WTC11 (cell line): ENCODE results near the gene CTSE. TPM values are rescaled to one million over a fixed set of nuclear protein-coding genes. Genes with fewer than 3 reads are reported as not detected.

Source experiments
- ATAC-seq: fragments of 200-7000 bp; cut with Tn5 transposase; 2 replicates; pipeline ENCODE4 v1.10.0; 2021; ENCODE audit warnings: mild to moderate bottlenecking, moderate library complexity
- CTCF ChIA-PET: fragments of 300-600 bp; sonication (Branson Sonifier 250); formaldehyde crosslinking; loops from one replicate; lab custom pipeline; 2021; ENCODE audit warnings: antibody characterized with exemption; lab: Charles Lee
- POLR2A ChIA-PET: fragments of 350-600 bp; sonication (Branson Sonifier 250); formaldehyde crosslinking; loops from one replicate; lab custom pipeline; 2021; ENCODE audit warnings: antibody characterized with exemption; lab: Charles Lee
- DNase-seq: peaks from one replicate; pipeline ENCODE4 v3.0.0; 2021; ENCODE audit warnings: low spot score
- H3K27ac Mint-ChIP-seq: 2 replicates; pipeline ENCODE4 v1.8.0; 2021; ENCODE audit warnings: mixed read lengths
- H3K27me3 Mint-ChIP-seq: 2 replicates; pipeline ENCODE4 v1.8.0; 2021; ENCODE audit warnings: low read depth, mild to moderate bottlenecking, moderate library complexity, mixed read lengths
- H3K36me3 Mint-ChIP-seq: 2 replicates; pipeline ENCODE4 v1.8.0; 2021; ENCODE audit warnings: mixed read lengths
- H3K4me1 Mint-ChIP-seq: 2 replicates; pipeline ENCODE4 v1.8.0; 2022; ENCODE audit warnings: mixed read lengths
- H3K4me3 Mint-ChIP-seq: 2 replicates; pipeline ENCODE4 v1.8.0; 2021; ENCODE audit warnings: mild to moderate bottlenecking, moderate library complexity, mixed read lengths
- H3K9me3 Mint-ChIP-seq: 2 replicates; pipeline ENCODE4 v1.8.0; 2021; ENCODE audit warnings: mixed read lengths
- EMX1 ChIP-seq: fragments of 250-450 bp; sonication (Bioruptor Pico); IDR thresholded peaks from 2 replicates; pipeline ENCODE4 v1.8.0; 2021; ENCODE audit warnings: mild to moderate bottlenecking
- GABPB1 ChIP-seq: sonication (generic); formaldehyde crosslinking; IDR thresholded peaks from 2 replicates; pipeline ENCODE4 v1.8.1; 2023; ENCODE audit warnings: mild to moderate bottlenecking, missing genetic modification reagents
- IRF1 ChIP-seq: sonication (generic); formaldehyde crosslinking; IDR thresholded peaks from 2 replicates; pipeline ENCODE4 v1.8.0; 2023; ENCODE audit warnings: missing genetic modification reagents
- JUN ChIP-seq: sonication (generic); formaldehyde crosslinking; IDR thresholded peaks from 2 replicates; pipeline ENCODE4 v1.8.0; 2023; ENCODE audit warnings: mild to moderate bottlenecking, missing genetic modification reagents
- KAT7 ChIP-seq: sonication (generic); formaldehyde crosslinking; IDR thresholded peaks from 2 replicates; pipeline ENCODE4 v1.8.1; 2023; ENCODE audit warnings: missing genetic modification reagents, mild to moderate bottlenecking, borderline replicate concordance
- MXD4 ChIP-seq: fragments of 250-450 bp; sonication (Bioruptor Pico); IDR thresholded peaks from 2 replicates; pipeline ENCODE4 v1.8.0; 2021; ENCODE audit warnings: mild to moderate bottlenecking, moderate library complexity, borderline replicate concordance
- NR1H2 ChIP-seq: sonication (generic); formaldehyde crosslinking; IDR thresholded peaks from 2 replicates; pipeline ENCODE4 v1.9.0; 2021; ENCODE audit warnings: mild to moderate bottlenecking, moderate library complexity, missing genetic modification reagents
- NR3C1 ChIP-seq: sonication (generic); formaldehyde crosslinking; conservative IDR thresholded peaks from 2 replicates; pipeline ENCODE4 v1.8.1; 2023; ENCODE audit warnings: low read depth, mild to moderate bottlenecking, missing genetic modification reagents
- RORB ChIP-seq: fragments of 250-450 bp; sonication (Bioruptor Pico); IDR thresholded peaks from 2 replicates; pipeline ENCODE4 v1.9.0; 2021; ENCODE audit warnings: mild to moderate bottlenecking
- SMAD3 ChIP-seq: sonication (generic); formaldehyde crosslinking; IDR thresholded peaks from 2 replicates; pipeline ENCODE4 v1.8.0; 2022; ENCODE audit warnings: missing genetic modification reagents, mild to moderate bottlenecking, borderline replicate concordance
- SMAD4 ChIP-seq: sonication (generic); formaldehyde crosslinking; IDR thresholded peaks from 2 replicates; pipeline ENCODE4 v1.8.0; 2022; ENCODE audit warnings: mild to moderate bottlenecking, missing genetic modification reagents
- STAT6 ChIP-seq: sonication (generic); formaldehyde crosslinking; conservative IDR thresholded peaks from 2 replicates; pipeline ENCODE4 v1.8.1; 2023; ENCODE audit warnings: mild to moderate bottlenecking, low read depth, missing genetic modification reagents, moderate library complexity
- USF2 ChIP-seq: sonication (generic); formaldehyde crosslinking; IDR thresholded peaks from 2 replicates; pipeline ENCODE4 v1.8.1; 2023; ENCODE audit warnings: mild to moderate bottlenecking, missing genetic modification reagents, moderate library complexity
- ZNF396 ChIP-seq: fragments of 250-450 bp; sonication (Bioruptor Pico); IDR thresholded peaks from 2 replicates; pipeline ENCODE4 v1.8.0; 2021; ENCODE audit warnings: mild to moderate bottlenecking, moderate library complexity, borderline replicate concordance
- ZNF416 ChIP-seq: fragments of 250-450 bp; sonication (Bioruptor Pico); IDR thresholded peaks from 2 replicates; pipeline ENCODE4 v1.9.0; 2021; ENCODE audit warnings: mild to moderate bottlenecking, inconsistent platforms
- ZNF423 ChIP-seq: fragments of 250-450 bp; sonication (Bioruptor Pico); IDR thresholded peaks from 2 replicates; pipeline ENCODE4 v2.1.2; 2022; ENCODE audit warnings: mild to moderate bottlenecking, moderate library complexity
- total RNA-seq: library from RNA; stranded (reverse); gene quantifications from 3 replicates; pipeline ENCODE4 v1.2.3, GENCODE V29; 2021
- TF ChIP-seq, protein P1 (sequence below): sonication (generic); formaldehyde crosslinking; IDR thresholded peaks from 2 replicates; pipeline ENCODE4 v1.8.1; 2023; ENCODE audit warnings: mild to moderate bottlenecking, missing genetic modification reagents
- TF ChIP-seq, protein P2 (sequence below): sonication (generic); formaldehyde crosslinking; IDR thresholded peaks from 2 replicates; pipeline ENCODE4 v1.8.1; 2022; ENCODE audit warnings: missing genetic modification reagents, borderline replicate concordance
- TF ChIP-seq, protein P3 (sequence below): sonication (generic); formaldehyde crosslinking; IDR thresholded peaks from 2 replicates; pipeline ENCODE4 v1.8.1; 2023; ENCODE audit warnings: mild to moderate bottlenecking, missing genetic modification reagents, borderline replicate concordance

The CTSE gene
- total RNA-seq, 1 experiment from 2014 or later = 0.17 TPM

- POLR2A ChIA-PET = no interaction called here
- TF ChIP-seq USF2 (CRISPR knock-in tag) (no peak), NR3C1 (CRISPR knock-in tag) (no peak), GABPB1 (CRISPR knock-in tag) (no peak), SMAD3 (CRISPR knock-in tag) (no peak), ZNF416 (no peak), ZNF396 (CRISPR knock-in tag) (no peak), JUN (no peak), IRF1 (CRISPR knock-in tag) (no peak), STAT6 (CRISPR knock-in tag) (no peak), RORB (no peak), ZNF423 (no peak)
- TF ChIP-seq, protein P1, sequence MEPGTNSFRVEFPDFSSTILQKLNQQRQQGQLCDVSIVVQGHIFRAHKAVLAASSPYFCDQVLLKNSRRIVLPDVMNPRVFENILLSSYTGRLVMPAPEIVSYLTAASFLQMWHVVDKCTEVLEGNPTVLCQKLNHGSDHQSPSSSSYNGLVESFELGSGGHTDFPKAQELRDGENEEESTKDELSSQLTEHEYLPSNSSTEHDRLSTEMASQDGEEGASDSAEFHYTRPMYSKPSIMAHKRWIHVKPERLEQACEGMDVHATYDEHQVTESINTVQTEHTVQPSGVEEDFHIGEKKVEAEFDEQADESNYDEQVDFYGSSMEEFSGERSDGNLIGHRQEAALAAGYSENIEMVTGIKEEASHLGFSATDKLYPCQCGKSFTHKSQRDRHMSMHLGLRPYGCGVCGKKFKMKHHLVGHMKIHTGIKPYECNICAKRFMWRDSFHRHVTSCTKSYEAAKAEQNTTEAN (CRISPR knock-in tag) = no peak
- TF ChIP-seq, protein P2, sequence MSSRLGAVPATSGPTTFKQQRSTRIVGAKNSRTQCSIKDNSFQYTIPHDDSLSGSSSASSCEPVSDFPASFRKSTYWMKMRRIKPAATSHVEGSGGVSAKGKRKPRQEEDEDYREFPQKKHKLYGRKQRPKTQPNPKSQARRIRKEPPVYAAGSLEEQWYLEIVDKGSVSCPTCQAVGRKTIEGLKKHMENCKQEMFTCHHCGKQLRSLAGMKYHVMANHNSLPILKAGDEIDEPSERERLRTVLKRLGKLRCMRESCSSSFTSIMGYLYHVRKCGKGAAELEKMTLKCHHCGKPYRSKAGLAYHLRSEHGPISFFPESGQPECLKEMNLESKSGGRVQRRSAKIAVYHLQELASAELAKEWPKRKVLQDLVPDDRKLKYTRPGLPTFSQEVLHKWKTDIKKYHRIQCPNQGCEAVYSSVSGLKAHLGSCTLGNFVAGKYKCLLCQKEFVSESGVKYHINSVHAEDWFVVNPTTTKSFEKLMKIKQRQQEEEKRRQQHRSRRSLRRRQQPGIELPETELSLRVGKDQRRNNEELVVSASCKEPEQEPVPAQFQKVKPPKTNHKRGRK (CRISPR knock-in tag) = no peak
- TF ChIP-seq, all 79 proteins: peak for 0
- H3K4me1 Mint-ChIP-seq = peaks cover 3% of the 10 kb centered on the region
- H3K27me3 Mint-ChIP-seq = peaks cover 3% of the 10 kb centered on the region; the same call in 1 of the 2 replicates
- peaks cover 2% of the 10 kb centered on the region; the same call in 1 of the 2 replicates for H3K36me3 Mint-ChIP-seq
- H3K9me3 Mint-ChIP-seq = peaks cover 23% of the 10 kb centered on the region
- CTCF ChIA-PET = interaction anchor here (1.2 kb wide), 1 partner anchor 52 kb away, joined by 3 read pairs; no protein-coding TSS in a partner anchor
- no peak overlapping the region for H3K4me3 Mint-ChIP-seq
- H3K27ac Mint-ChIP-seq = no peak overlapping the region
- ATAC-seq (no peak), DNase-seq (no peak)
Measured at GRCh38 chr1:205970486-205970885, 53.2 kb downstream of the CTSE start.

GRCh38 chr1:205969229-205969628 lies 54.5 kb downstream of the CTSE start:
- H3K36me3 Mint-ChIP-seq = no peaks in the 10 kb centered on the region
- H3K4me3 Mint-ChIP-seq = no peak overlapping the region
- no peak for DNase-seq
- H3K27me3 Mint-ChIP-seq = peaks cover 3% of the 10 kb centered on the region; the same call in 1 of the 2 replicates
- TF ChIP-seq SMAD4 = no peak
- TF ChIP-seq MXD4 (CRISPR knock-in tag) = no peak
- no peak for TF ChIP-seq EMX1
- no peak for TF ChIP-seq KAT7
- TF ChIP-seq, protein P3, sequence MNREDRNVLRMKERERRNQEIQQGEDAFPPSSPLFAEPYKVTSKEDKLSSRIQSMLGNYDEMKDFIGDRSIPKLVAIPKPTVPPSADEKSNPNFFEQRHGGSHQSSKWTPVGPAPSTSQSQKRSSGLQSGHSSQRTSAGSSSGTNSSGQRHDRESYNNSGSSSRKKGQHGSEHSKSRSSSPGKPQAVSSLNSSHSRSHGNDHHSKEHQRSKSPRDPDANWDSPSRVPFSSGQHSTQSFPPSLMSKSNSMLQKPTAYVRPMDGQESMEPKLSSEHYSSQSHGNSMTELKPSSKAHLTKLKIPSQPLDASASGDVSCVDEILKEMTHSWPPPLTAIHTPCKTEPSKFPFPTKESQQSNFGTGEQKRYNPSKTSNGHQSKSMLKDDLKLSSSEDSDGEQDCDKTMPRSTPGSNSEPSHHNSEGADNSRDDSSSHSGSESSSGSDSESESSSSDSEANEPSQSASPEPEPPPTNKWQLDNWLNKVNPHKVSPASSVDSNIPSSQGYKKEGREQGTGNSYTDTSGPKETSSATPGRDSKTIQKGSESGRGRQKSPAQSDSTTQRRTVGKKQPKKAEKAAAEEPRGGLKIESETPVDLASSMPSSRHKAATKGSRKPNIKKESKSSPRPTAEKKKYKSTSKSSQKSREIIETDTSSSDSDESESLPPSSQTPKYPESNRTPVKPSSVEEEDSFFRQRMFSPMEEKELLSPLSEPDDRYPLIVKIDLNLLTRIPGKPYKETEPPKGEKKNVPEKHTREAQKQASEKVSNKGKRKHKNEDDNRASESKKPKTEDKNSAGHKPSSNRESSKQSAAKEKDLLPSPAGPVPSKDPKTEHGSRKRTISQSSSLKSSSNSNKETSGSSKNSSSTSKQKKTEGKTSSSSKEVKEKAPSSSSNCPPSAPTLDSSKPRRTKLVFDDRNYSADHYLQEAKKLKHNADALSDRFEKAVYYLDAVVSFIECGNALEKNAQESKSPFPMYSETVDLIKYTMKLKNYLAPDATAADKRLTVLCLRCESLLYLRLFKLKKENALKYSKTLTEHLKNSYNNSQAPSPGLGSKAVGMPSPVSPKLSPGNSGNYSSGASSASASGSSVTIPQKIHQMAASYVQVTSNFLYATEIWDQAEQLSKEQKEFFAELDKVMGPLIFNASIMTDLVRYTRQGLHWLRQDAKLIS = no peak
- no peak for TF ChIP-seq NR1H2 (CRISPR knock-in tag)
- TF ChIP-seq, all 79 proteins: peak for 0
- ATAC-seq = no peak
- CTCF ChIA-PET = interaction anchor here (0.9 to 3.4 kb wide), 3 partner anchors 8 to 50 kb away, joined by 3 to 26 read pairs (median 4); no protein-coding TSS in a partner anchor
- POLR2A ChIA-PET = no interaction called here
- Mint-ChIP-seq H3K4me1 (peaks cover 6% of the 10 kb centered on the region), H3K9me3 (peaks cover 13% of the 10 kb centered on the region), H3K27ac (no peak overlapping the region)
